WERI-Rb-1 (cell line): ENCODE results near the gene KRT40.
A peak's percentile ranks its signal among the peaks of the same experiment; 100 is the strongest.

Experiments
- DNase-seq: peaks from one replicate; pipeline ENCODE4 v3.0.0-alpha.2; 2020
- H3K27ac ChIP-seq: fragments of 250-450 bp; sonication (Bioruptor Pico); 2 replicates; pipeline ENCODE4 v1.5.1; 2020; ENCODE audit warnings: mild to moderate bottlenecking, moderate library complexity
- H3K27me3 ChIP-seq: fragments of 250-450 bp; sonication (Bioruptor Pico); 2 replicates; pipeline ENCODE4 v1.5.1; 2021; ENCODE audit warnings: mild to moderate bottlenecking, low read depth, moderate library complexity; ENCODE audit not compliant: insufficient read depth, severe bottlenecking
- H3K36me3 ChIP-seq: fragments of 250-450 bp; sonication (Bioruptor Pico); 2 replicates; pipeline ENCODE4 v1.5.1; 2020; ENCODE audit warnings: mild to moderate bottlenecking, moderate library complexity
- H3K4me3 ChIP-seq: 2 replicates; pipeline ENCODE4 v1.5.1; 2011; ENCODE audit warnings: low read depth, mild to moderate bottlenecking, control low read depth, low read length
- H3K9me3 ChIP-seq: fragments of 250-450 bp; sonication (Bioruptor Pico); 2 replicates; pipeline ENCODE4 v1.5.1; 2021; ENCODE audit warnings: mild to moderate bottlenecking, moderate library complexity; ENCODE audit not compliant: severe bottlenecking
- CTCF ChIP-seq: IDR thresholded peaks from 2 replicates; pipeline ENCODE4 v1.5.1; 2011; ENCODE audit warnings: low read depth, mild to moderate bottlenecking, control low read depth, inconsistent platforms, low read length

Gene KRT40

DNA sequence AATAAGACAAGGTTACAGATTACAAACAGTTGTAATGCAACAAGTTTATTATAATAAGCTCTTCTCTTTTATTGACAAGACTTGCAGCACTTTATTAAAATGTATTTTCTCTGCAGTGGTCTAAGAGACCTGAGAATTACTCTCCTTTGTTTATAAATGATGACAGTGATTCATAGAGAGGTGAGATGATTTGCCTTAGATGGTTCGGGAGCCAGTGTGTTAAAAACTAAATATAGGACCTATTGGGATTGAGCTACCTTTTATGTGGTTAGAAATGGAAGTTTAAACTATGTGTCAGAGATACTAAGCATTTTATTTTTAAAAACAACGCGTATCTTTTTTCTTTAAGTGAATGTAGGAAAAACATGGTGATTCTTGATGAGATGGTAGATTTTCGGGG, 12.7 kb upstream of the KRT40 start:
- Histone ChIP-seq H3K27me3 (no peaks in the 10 kb centered on the region), H3K4me3 (no peak overlapping the region), H3K9me3 (no peaks in the 10 kb centered on the region), H3K27ac (no peak overlapping the region), H3K36me3 (no peaks in the 10 kb centered on the region)
- no peak for TF ChIP-seq CTCF
- DNase-seq: no peak

DNA sequence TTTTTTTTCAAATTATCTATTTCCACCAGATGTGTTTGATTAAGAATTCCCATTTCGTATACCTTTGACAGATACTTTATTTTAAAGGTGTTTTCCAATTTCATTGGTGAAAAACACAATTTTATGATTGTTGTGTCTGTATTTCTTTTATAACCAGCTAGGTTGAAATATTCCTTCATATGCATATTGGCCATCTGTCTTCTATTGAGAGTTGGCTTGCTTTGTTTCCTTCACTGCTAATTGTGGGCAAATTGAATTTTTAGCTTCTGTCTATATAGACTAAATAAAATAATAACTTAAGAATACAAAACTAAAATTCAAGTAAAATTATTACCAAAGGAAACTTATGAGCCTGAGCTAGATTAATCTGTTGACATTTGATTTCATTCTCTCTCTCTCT, 11.0 kb upstream of the KRT40 start:
- Histone ChIP-seq H3K4me3 (no peak overlapping the region), H3K9me3 (peaks cover 9% of the 10 kb centered on the region), H3K27me3 (no peaks in the 10 kb centered on the region), H3K27ac (no peak overlapping the region), H3K36me3 (no peaks in the 10 kb centered on the region)
- TF ChIP-seq CTCF: no peak
- DNase-seq: no peak

DNA sequence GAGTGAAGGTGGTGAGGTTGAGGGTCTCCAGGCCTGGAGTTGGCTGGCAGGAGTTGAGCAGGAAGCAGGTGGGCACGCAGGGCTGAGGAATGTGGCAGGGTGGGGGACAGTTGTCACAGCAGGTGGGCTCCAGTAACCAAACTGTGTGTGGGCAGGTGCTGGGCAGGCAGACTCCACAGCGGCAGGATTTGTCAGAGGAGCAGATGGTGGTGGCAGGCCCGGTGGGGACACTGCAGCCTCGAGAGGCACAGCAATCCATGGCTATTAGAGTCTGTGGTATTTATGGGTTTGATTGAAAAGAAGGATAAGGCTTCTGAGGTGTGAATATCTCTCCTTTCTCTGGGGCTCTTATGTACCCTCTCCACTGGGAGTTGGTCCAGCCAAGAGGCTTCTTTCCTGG, 9.7 kb upstream of the KRT40 start, which contains the start of gene KRTAP3-3:
TSS of gene KRTAP3-3 (minus strand) at position 326 of the 400 bp plus-strand sequence. CDS start at position 259, 67 bp downstream.
- Histone ChIP-seq H3K36me3 (no peaks in the 10 kb centered on the region), H3K27me3 (no peaks in the 10 kb centered on the region), H3K4me3 (peak within 1 kb of the TSS; percentile 8; the same call in 1 of the 2 replicates), H3K9me3 (peaks cover 9% of the 10 kb centered on the region), H3K27ac (peak within 1 kb of the TSS; percentile 65)
- DNase-seq: peak; percentile 93
- no peak for TF ChIP-seq CTCF

DNA sequence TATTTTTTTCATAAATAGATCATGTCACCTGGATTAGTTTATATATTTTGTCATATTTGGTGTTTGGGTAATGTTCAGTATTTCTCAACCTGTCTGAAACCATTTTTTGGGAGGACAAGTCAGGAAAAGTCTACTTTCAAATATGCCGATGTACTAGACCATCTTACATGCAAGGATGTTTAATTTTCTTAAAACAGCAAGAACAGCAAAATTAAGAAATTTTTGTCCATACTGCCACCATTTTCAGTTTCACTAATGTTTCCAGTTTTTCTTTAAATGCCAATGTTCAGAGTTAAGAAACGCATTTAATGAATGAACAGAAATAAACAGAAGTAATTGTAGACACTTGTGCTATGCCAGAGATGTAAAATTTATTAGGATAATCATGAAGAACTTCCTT, 9.0 kb upstream of the KRT40 start:
- Histone ChIP-seq H3K36me3 (no peaks in the 10 kb centered on the region), H3K9me3 (peaks cover 9% of the 10 kb centered on the region), H3K4me3 (no peak overlapping the region), H3K27me3 (no peaks in the 10 kb centered on the region), H3K27ac (peak overlapping the region; percentile 65)
- DNase-seq: no peak
- TF ChIP-seq CTCF: no peak

GRCh38 chr17:40992666-40993065, 8.5 kb upstream of the KRT40 start:
- no peak for TF ChIP-seq CTCF
- no peaks in the 10 kb centered on the region for H3K27me3 ChIP-seq
- DNase-seq: no peak
- H3K36me3 ChIP-seq: no peaks in the 10 kb centered on the region
- H3K4me3 ChIP-seq: no peak overlapping the region
- peaks cover 9% of the 10 kb centered on the region for H3K9me3 ChIP-seq
- no peak overlapping the region for H3K27ac ChIP-seq

DNA sequence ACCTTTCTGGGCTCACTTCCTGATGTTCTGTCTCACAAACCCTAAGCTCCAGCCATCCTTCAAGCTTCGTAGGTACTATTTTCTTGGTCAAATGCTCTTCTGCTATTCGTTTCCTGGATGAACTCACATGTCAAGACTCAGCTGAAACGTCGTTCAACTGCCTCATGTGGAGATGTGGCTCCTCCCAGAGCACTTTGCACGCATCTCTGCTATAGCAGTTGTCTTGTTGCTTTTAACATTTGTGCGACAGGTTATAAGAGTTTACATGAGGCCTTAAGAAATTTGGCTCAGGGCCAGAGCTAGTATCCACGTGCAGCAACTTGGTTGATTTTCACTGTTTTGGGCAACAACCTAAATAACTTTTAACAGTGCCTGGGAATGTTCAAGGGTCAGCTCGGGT, 2.8 kb upstream of the KRT40 start:
- no peak for TF ChIP-seq CTCF
- no peak overlapping the region for H3K27ac ChIP-seq
- peaks cover 9% of the 10 kb centered on the region for H3K9me3 ChIP-seq
- no peak for DNase-seq
- H3K4me3 ChIP-seq: no peak overlapping the region
- no peaks in the 10 kb centered on the region for H3K27me3 ChIP-seq
- H3K36me3 ChIP-seq: no peaks in the 10 kb centered on the region
